GM21717 (cell line): Measurements from ENCODE around the gene DNAJB8.

Experiments
- ATAC-seq: cut with Tn5 transposase; IDR thresholded peaks from one replicate; pipeline ENCODE4 v1.9.1; 2021; ENCODE audit warnings: mild to moderate bottlenecking, moderate library complexity; ENCODE audit not compliant: unreplicated experiment

The DNAJB8 gene

GRCh38 chr3:128413413-128414205 is 53.1 kb downstream of the DNAJB8 start:
- ATAC-seq, result no peak

GRCh38 chr3:128413003-128413370 is 53.7 kb downstream of the DNAJB8 start:
- no peak for ATAC-seq
